NCI-H187 (cell line): ENCODE results near the gene GPC2.
"Not testable (repeated sequence)": the region's sequence is repeated elsewhere in the genome, so short reads cannot be mapped to it uniquely, and the experiment has no call there.

ENCODE experiments used
- DNase-seq, 2 experiments: peaks; one replicate each; lab custom pipeline; 2025; lab: John Stamatoyannopoulos, UW

GPC2 gene

DNA sequence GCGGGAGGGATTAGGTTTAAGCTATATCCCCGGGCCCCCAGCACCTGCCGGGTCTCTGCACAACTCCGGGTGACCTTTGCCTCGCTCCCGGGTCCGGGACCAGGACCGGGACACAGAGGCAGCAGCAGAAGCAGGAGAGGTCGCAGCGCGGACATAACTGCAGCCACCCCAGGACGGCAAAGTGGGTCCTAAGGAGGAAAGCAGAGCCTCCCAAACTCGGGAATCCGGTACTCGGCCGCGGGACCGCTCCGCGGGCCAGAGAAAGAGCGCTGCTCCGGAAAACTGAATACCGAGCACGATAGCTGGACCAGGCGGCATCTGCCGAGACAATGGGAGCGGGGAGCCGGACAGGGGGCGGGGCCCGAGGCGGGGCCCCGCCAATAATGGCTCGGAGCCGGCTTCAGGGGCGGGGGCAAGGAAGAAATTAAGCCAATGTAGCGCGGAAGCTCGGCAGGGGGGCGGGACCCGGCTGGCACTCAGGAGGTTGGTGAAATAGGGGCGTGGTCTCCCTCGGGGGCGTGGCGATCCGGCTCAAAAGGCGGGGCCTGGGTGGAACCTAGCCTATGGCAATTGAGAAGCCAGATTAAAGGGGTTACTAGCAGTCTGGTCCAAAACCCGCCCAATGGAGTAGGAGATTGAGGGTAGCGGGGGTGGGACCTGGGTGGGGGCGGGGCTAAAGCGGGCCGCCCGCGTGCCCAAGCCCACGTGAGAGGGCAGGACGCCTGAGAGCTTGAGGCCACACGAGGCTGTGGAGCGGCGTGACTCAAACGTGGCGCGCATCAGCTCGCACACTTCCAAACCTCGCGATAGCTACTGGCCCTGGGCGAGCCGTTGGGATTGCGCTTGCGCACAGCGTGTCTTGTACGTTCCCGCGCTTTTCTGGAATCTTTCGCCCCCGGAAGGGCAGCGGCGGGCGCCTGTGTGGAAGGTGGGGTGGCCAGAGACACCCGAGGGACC, at the start of gene GPC2, which contains the start of gene STAG3:
Gene GPC2, minus strand, starts transcription at position 337 of the 957 bp plus-strand sequence. Its CDS starts 182 bp downstream, at position 155.
Gene STAG3, plus strand, starts transcription at position 874 of the 957 bp plus-strand sequence. CDS start 2,639 bp downstream, outside the sequence.
- peak; percentile 99 for DNase-seq

GRCh38 chr7:100224891-100225290, 47.7 kb upstream of the GPC2 start:
- not testable (repeated sequence) for DNase-seq

DNA sequence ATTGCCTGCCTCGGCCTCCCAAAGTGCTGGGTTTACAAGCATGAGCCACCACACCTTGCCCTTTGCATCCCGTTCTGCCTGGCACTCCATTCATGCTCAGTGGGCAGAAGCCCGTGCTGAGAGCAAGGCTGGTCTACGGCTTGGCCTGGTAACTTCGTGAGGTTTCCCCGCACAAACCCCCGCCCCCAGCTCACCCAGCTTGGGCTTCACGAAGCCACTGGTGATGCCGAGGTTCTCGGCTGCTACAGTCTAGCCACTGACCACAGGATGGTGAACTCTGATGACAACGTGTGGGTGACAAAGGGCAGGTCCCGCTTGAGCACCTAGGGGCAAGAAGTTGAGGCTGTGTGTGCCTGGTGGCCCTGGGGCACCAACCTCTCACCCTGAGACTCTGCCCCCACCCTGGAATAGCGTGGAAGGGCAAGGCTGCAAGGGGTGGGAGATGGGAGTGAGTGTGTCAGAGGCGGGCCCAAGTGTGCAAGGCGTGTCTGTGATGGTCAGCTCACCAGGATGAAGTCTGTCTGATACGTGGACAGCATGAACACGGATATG, 46.3 kb upstream of the GPC2 start:
- DNase-seq = not testable (repeated sequence)

GRCh38 chr7:100222445-100223132, 45.4 kb upstream of the GPC2 start:
- DNase-seq = no peak

DNA sequence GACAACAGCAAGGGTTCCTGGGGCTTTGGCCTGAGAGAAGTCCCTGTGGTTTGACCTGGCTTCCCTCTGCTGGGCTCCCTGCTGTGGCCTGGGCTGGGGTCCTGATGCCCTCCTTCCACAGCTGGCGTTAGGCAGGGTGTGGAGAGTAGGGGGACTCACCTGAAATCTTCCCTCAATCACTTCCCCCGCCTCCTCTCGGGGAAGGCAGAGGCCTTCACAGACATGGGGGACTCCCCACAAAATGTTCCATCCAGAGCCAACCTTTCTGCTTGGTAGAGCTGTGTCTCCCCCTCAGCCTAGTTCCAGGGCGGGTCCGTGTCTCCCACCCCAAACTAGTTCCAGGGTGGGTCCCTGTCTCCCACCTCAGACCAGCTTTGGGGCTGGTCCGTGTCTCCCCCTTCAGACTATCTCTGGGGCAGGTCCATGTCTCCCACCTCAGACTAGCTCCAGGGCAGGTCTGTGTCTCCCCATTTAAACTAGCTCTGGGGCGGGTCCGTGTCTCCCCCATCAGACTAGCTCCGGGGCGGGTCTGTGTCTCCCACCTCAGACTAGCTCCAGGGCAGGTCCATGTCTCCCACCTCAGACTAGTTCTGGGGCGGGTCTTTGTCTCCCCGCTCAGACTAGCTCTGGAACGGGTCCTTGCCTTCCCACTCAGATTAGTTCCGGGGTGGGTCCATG, 44.7 kb upstream of the GPC2 start:
- no peak for DNase-seq

- no peak for DNase-seq
Measured at GRCh38 chr7:100221231-100221718, 44.1 kb upstream of the GPC2 start.

DNA sequence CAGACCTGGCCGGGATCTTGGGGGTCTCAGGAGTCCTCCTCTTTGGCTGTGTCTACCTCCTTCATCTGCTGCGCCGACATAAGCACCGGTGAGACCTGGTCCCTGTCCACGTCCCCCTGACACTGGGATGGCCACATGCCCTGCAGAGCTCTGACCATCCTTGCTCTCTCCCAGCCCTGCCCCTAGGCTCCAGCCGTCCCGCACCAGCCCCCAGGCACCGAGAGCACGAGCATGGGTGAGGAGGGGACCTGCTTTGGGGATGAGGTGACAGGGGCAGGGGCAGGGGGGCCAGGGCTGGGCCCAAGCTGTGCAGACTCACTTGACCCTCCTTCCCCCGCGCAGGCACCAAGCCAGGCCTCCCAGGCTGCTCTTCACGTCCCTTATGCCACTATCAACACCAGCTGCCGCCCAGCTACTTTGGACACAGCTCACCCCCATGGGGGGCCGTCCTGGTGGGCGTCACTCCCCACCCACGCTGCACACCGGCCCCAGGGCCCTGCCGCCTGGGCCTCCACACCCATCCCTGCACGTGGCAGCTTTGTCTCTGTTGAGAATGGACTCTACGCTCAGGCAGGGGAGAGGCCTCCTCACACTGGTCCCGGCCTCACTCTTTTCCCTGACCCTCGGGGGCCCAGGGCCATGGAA, 43.5 kb upstream of the GPC2 start:
- DNase-seq = no peak

DNA sequence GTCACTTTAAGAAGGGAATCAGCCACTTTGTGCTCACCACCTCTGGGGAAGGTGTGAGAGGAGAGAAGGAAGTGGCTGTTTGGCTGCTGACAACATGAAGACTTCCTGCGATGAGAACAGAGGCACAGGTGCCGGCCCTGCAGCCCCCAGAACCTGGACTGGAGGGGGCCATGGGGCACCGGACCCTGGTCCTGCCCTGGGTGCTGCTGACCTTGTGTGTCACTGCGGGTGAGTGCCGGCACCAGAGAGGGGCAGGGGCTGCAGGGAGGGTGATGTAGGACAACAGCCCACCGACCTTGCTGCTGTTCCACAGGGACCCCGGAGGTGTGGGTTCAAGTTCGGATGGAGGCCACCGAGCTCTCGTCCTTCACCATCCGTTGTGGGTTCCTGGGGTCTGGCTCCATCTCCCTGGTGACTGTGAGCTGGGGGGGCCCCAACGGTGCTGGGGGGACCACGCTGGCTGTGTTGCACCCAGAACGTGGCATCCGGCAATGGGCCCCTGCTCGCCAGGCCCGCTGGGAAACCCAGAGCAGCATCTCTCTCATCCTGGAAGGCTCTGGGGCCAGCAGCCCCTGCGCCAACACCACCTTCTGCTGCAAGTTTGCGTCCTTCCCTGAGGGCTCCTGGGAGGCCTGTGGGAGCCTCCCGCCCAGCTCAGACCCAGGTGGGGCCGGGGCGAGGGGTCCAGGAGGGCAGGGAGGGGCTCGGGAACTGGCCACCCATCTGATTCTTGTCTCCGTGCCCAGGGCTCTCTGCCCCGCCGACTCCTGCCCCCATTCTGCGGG, 42.8 kb upstream of the GPC2 start, which contains the start of gene PVRIG:
Gene PVRIG, plus strand, starts transcription at position 149 of the 785 bp plus-strand sequence. Its CDS starts 22 bp downstream, at position 171.
- DNase-seq = not testable (repeated sequence)

DNA sequence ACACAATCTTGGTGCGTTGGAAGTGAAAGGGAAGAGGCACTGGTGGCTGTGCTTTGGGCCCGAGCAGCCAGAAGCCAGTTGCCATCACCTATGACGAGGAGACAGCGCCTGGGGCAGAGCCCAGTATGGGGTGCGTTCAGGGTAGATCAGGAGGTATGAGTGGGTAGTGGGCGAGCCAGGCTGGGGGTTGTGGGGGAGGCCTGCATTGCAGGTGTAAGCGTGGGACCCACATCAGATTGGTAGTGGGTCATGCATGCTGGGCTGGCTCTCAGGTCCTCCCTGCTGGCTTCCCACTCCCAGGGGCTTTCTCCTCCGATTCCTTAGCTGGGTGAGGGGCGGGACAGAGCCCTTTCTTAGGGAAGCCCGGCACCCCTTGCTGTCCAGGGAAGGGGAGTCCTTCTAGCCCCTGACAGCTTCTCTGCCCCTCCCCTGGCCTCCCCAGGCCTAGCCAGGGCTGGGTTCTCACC, 42.1 kb upstream of the GPC2 start:
- DNase-seq = no peak

- peak in 1 of 2 experiments; percentile 31 for DNase-seq
Measured at GRCh38 chr7:100217934-100218333, 40.8 kb upstream of the GPC2 start.

DNA sequence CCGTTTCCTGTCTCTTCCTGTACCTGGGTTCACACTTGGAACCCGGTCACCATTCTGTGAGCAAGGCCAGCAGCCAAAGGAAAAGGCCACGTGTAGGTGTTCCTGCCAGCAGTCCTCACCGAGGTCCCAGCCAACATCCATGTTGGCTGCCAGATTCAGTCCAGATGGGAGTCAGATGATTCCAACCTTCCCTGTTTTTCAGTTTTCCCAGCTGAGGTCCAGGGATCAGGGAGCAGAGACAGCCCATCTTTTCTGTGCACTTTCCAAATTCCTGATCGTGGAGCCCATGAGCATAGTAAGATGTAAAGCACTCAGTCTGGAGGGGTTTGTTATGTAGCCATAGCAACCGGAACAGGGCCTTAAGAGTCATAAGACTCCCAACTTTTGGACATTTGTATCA, 38.7 kb upstream of the GPC2 start:
- DNase-seq = no peak

GRCh38 chr7:100214356-100214755, 37.2 kb upstream of the GPC2 start:
- DNase-seq = not testable (repeated sequence)

GRCh38 chr7:100213672-100214071, 36.5 kb upstream of the GPC2 start:
- DNase-seq = no peak

- no peak for DNase-seq
Measured at GRCh38 chr7:100212631-100213286, 35.6 kb upstream of the GPC2 start.

- DNase-seq = no peak
Measured at GRCh38 chr7:100211342-100211780, 34.2 kb upstream of the GPC2 start.

- no peak for DNase-seq
Measured at GRCh38 chr7:100210805-100211204, 33.6 kb upstream of the GPC2 start.

GRCh38 chr7:100209493-100209892, 32.3 kb upstream of the GPC2 start:
- no peak for DNase-seq

DNA sequence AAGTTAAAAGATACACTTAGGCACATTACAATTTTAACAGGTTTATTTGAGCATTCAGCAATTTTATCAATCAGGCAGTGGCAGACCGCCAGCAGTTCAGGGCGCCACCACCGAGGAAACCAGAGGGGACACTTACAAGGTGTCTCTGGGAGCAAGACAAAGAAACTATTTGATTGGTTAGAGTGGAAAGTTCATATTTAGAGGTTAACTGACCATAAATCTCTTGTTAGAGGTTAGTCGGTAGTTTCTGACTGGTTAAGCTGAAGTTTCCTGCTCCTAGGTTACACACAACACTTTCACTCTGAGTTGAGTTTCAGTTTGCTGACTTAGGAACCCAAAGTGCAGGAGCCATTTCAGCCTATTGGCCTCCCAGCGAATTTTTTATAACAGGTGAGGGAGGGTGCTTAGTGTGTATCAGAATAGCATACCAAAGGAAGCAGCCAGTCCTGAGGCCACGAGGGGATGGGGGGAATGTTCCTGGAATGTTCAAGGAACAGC, 31.8 kb upstream of the GPC2 start:
- no peak for DNase-seq

GRCh38 chr7:100204454-100204853, 27.3 kb upstream of the GPC2 start:
- DNase-seq = no peak
